ENCODE results near the gene TNRC18. TPM values are rescaled to one million over a fixed set of nuclear protein-coding genes. Genes with fewer than 3 reads are reported as not detected.

Gene TNRC18
- total RNA-seq, 4 donors from 2014 or later: 112 to 325 (median 211) TPM

DNA sequence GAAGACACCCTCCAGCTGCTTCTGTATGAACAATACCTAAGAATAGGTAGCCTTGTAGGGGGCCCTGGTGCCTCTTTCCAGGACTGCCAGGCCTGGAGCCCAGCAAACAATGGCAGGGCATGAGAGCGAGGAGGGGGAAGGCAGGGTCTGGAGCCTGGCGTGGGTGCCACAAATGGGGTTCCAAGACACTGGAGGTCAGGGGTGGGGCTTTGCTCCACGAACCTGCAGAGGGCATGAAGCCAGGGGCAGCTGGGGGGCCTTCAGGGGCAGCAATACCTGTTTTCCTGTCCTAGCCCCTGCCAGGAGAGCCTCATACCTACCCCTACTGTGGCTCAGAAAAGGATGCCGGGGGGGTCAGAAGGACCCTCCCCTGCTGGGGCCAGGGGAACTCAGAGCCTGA lies 79.3 kb downstream of the TNRC18 start:
- TF ChIP-seq, protein P1, sequence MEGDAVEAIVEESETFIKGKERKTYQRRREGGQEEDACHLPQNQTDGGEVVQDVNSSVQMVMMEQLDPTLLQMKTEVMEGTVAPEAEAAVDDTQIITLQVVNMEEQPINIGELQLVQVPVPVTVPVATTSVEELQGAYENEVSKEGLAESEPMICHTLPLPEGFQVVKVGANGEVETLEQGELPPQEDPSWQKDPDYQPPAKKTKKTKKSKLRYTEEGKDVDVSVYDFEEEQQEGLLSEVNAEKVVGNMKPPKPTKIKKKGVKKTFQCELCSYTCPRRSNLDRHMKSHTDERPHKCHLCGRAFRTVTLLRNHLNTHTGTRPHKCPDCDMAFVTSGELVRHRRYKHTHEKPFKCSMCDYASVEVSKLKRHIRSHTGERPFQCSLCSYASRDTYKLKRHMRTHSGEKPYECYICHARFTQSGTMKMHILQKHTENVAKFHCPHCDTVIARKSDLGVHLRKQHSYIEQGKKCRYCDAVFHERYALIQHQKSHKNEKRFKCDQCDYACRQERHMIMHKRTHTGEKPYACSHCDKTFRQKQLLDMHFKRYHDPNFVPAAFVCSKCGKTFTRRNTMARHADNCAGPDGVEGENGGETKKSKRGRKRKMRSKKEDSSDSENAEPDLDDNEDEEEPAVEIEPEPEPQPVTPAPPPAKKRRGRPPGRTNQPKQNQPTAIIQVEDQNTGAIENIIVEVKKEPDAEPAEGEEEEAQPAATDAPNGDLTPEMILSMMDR (IDR thresholded peaks at IDR 0.05): no peak
- no peak for TF ChIP-seq POLR2A (IDR thresholded peaks at IDR 0.05)
- Histone ChIP-seq H3K27me3 (no peaks in the 10 kb centered on the region), H3K27ac (no peak overlapping the region), H3K9me3 (peaks cover 0 to 10% (median 3%) of the 10 kb centered on the region in 4 donors), H3K36me3 (peaks cover 0 to 90% (median 0%) of the 10 kb centered on the region in 3 donors), H3K4me3 (no peak overlapping the region), H3K4me1 (no peaks in the 10 kb centered on the region)
- no peak for DNase-seq

DNA sequence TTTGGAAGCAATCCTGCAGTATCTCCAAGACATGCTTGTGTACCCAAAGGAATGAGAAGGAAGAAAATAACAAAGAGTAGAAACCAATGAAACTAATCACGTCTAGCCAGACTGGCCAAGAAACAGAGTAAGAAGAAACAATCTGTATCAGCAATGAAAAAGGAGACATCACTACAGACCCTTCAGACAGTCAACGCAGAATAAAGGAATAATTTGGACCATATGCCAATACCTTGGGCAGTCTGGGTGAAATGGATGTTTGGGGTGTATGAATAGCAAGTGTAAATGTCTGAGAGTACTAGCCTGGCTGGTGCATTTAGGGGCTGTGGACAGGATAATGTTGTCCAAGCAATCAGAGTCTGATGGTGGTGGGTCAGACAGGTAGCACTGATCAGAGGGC lies 79.8 kb downstream of the TNRC18 start:
- no peak for TF ChIP-seq POLR2A (IDR thresholded peaks at IDR 0.05)
- TF ChIP-seq, protein P1 (IDR thresholded peaks at IDR 0.05): no peak
- Histone ChIP-seq H3K4me3 (no peak overlapping the region), H3K4me1 (no peaks in the 10 kb centered on the region), H3K27me3 (no peaks in the 10 kb centered on the region), H3K36me3 (peaks cover 0 to 88% (median 0%) of the 10 kb centered on the region in 3 donors), H3K27ac (no peak overlapping the region), H3K9me3 (peaks cover 0 to 10% (median 3%) of the 10 kb centered on the region in 4 donors)
- no peak for DNase-seq

DNA sequence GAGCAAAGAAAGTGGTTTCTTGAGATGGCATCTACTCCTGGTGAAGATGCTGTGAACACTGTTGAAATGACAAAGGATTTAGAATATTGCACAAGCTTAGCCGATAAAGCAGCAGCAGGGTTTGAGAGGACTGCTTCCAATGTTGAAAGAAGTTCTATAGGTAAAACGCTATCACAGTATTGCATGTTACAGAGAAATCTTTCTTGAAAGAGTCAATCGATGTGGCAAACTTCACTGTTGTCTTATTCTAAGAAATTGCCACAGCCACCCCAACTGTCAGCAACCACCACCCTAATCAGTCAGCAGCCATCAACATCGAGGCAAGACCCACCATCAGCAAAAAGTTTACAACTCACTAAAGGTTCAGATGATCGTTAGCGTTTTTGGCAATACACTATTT lies 81.0 kb downstream of the TNRC18 start:
- peaks cover 0 to 85% (median 0%) of the 10 kb centered on the region in 3 donors for H3K36me3 ChIP-seq
- no peak for DNase-seq
- TF ChIP-seq, protein P1 (IDR thresholded peaks at IDR 0.05): no peak
- TF ChIP-seq POLR2A (IDR thresholded peaks at IDR 0.05): no peak
- no peaks in the 10 kb centered on the region for H3K27me3 ChIP-seq
- peaks cover 0 to 10% (median 3%) of the 10 kb centered on the region in 4 donors for H3K9me3 ChIP-seq
- H3K4me3 ChIP-seq: no peak overlapping the region
- no peak overlapping the region for H3K27ac ChIP-seq
- no peaks in the 10 kb centered on the region for H3K4me1 ChIP-seq

DNA sequence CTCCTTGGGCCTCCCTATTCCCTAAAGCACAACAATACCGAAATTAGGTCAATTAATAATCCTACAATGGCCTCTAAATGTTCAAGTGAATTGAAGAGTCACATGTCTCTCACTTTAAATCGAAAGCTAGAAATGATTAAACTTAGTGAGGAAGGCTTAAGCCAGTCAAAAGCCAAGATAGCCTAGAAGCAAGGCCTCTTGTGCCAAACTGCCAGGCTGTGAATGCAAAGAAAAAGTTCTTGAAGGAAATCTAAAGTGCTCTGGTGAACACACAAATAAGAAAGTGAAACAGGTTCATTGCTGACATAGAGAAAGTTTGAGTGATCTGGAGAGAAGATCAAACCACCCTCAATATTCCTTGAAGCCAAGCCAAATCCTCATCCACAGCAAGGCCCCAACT lies 83.7 kb downstream of the TNRC18 start:
- Histone ChIP-seq H3K27me3 (no peaks in the 10 kb centered on the region), H3K36me3 (peaks cover 0 to 90% (median 0%) of the 10 kb centered on the region in 3 donors)

DNA sequence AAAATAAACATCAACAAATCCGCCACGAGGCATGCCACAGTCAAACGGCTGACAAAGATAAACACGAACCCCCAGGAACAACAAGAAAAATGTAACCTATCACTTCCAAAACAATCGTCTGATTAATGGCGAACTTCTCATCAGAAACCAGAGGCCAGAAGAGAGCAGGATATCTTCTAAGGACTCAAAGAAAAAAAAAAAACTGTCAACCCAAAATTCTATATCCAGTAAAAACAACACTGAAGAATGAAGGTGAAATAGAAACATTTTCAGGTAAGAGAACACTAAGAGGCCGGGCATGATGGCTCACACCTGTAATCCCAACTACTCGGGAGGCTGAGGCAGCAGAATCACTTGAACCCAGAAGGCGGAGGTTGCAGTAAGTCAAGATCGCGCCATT lies 86.6 kb downstream of the TNRC18 start:
- Histone ChIP-seq H3K4me1 (peaks cover 0 to under 1% (median 0%) of the 10 kb centered on the region in 4 donors), H3K9me3 (peaks cover 0 to 9% (median 0%) of the 10 kb centered on the region in 4 donors), H3K4me3 (no peak overlapping the region), H3K36me3 (peaks cover 0 to 90% (median 0%) of the 10 kb centered on the region in 3 donors), H3K27ac (no peak overlapping the region), H3K27me3 (no peaks in the 10 kb centered on the region)
- no peak for DNase-seq
- TF ChIP-seq, protein P1 (IDR thresholded peaks at IDR 0.05): no peak
- no peak for TF ChIP-seq POLR2A (IDR thresholded peaks at IDR 0.05)

More for the DNA sequence above, 83.7 kb downstream of the TNRC18 start:
- Histone ChIP-seq H3K4me1 (no peaks in the 10 kb centered on the region), H3K27ac (no peak overlapping the region), H3K9me3 (peaks cover 0 to 19% (median 3%) of the 10 kb centered on the region in 4 donors), H3K4me3 (no peak overlapping the region)
- no peak for DNase-seq
- TF ChIP-seq, protein P1 (IDR thresholded peaks at IDR 0.05): no peak
- TF ChIP-seq POLR2A (IDR thresholded peaks at IDR 0.05): no peak

DNA sequence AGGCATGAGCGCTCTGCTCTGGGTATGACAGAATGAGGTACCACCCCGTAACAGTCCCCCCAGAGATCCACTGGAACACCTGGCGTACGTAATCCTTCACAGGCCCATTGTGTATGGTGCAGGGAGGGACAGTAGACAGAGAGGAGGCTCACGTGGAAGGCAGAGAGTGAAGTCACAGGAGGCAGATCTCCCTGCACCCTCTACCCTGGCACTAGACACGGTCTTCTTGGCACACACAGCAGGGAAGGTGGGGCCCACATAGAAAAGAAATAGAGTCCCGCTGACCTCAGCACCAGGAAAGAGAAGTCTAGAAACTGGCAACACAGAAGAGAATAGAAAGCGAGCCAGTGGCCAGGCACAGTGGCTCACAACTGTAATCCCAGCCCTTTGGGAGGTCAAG lies 89.0 kb downstream of the TNRC18 start:
- no peak for DNase-seq
- peaks cover 0 to 91% (median 0%) of the 10 kb centered on the region in 3 donors for H3K36me3 ChIP-seq
- H3K4me3 ChIP-seq: no peak overlapping the region
- H3K27ac ChIP-seq: no peak overlapping the region
- H3K4me1 ChIP-seq: peaks cover 0 to 11% (median 0%) of the 10 kb centered on the region in 4 donors
- TF ChIP-seq, protein P1 (IDR thresholded peaks at IDR 0.05): no peak
- no peak for TF ChIP-seq POLR2A (IDR thresholded peaks at IDR 0.05)
- peaks cover 0 to 9% (median 0%) of the 10 kb centered on the region in 4 donors for H3K9me3 ChIP-seq
- H3K27me3 ChIP-seq: no peaks in the 10 kb centered on the region

Measured in Peyer's patch (tissue), 4 donors.